Stomach (tissue), 4 donors: Measurements from ENCODE around the gene ACOT7.

Experiments used
- CTCF ChIP-seq, 7 experiments: fragments of 450-650 bp in 4 of 7; fragments of 200-600 bp in 3 of 7; sonication (generic) in 3 of 7; IDR thresholded peaks; one replicate each; pipeline ENCODE4 v1.5.1; 2016 to 2019; ENCODE audit warnings: antibody characterized with exemption in 7 of 7, control low read depth in 2 of 7, mild to moderate bottlenecking in 1 of 7
- EP300 ChIP-seq: sonication (generic); formaldehyde crosslinking; IDR thresholded peaks from one replicate; pipeline ENCODE4 v1.6.1; 2017; ENCODE audit warnings: antibody characterized with exemption
- POLR2A ChIP-seq, 4 donors: fragments of 450-650 bp; IDR thresholded peaks; one replicate each; pipeline ENCODE4 v1.6.1; 2016; ENCODE audit warnings: antibody characterized with exemption in 4 of 4, control low read depth in 2 of 4, mild to moderate bottlenecking in 1 of 4, moderate library complexity in 1 of 4

- TF ChIP-seq EP300 (no peak), CTCF (IDR thresholded peaks at IDR 0.05) (no peak), POLR2A (IDR thresholded peaks at IDR 0.05) (no peak)
Observed at GRCh38 chr1:6260961-6261614, 132.5 kb downstream of the ACOT7 start, which contains the start of gene GPR153.
